HPDE6-E6E7 (cell line): ENCODE results near the gene SAMM50.
"Not testable (repeated sequence)": the region's sequence is repeated elsewhere in the genome, so short reads cannot be mapped to it uniquely, and the experiment has no call there.

Source experiments
- DNase-seq: peaks from one replicate; pipeline ENCODE4 v3.0.0; 2011; ENCODE audit warnings: missing footprints; ENCODE audit errors: extremely low spot score

SAMM50 gene

DNA sequence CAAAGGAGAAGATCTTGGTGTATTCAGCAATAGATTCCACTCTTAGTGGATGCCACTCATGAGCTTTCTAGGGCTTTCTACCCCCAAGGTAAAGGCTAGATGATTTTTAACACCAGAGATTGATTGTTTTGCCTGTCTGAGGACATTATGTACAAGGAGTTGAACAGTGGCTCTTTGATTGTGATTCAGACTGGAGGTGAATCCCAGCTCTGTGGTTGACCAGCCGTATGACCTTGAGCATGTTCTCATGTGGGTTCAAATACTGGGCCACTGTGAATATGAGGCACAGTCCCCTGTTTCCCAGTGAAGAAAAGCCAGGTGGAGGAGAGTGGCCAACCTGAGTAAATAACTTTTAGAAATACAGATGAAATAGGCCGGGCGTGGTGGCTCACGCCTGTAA is 44.9 kb downstream of the SAMM50 start:
- no peak for DNase-seq

- no peak for DNase-seq
Observed at GRCh38 chr22:44001521-44001920, 46.3 kb downstream of the SAMM50 start.

GRCh38 chr22:44002324-44002723 is 47.1 kb downstream of the SAMM50 start:
- no peak for DNase-seq

DNA sequence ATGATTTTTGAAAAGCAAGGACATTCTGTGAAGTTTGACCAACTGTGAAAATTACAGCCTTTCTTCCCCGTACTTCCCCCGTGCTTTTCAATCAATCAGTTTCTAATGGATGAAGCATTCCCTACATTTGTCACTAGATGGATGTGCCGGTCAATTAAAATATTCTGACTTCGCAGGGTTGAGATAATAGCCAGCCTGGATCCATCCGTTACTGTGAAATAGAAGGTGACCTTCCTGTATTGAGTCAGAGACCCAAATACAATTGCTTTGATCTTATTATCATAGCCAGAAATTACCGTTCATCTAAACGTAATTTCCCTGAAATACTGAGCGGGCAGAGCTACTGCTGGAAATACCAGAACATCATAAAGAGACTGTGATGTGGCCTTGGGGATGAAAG is 47.8 kb downstream of the SAMM50 start:
- DNase-seq, result no peak

GRCh38 chr22:44003405-44004103 is 48.3 kb downstream of the SAMM50 start:
- DNase-seq, result no peak

DNA sequence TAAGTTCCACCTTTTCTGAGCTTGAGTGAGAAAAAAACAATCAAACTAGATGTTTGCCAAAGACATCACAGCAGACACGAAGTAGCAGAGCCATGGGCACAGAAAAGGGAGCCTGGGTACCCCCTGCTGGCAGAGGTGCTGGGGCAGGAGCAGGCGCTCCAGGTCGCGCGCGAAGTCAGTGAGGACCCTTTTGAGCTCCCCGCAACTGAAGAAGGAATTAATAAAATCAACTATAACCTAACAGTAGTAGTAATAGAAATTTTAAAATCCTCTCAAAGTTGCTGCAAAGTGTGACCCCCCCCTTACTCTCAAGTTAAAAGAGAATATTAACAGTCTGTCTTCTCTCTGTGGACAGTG is 48.8 kb downstream of the SAMM50 start:
- no peak for DNase-seq

- no peak for DNase-seq
Observed at GRCh38 chr22:44005524-44005923, 50.3 kb downstream of the SAMM50 start.

GRCh38 chr22:44012162-44012561 is 56.9 kb downstream of the SAMM50 start:
- no peak for DNase-seq

DNA sequence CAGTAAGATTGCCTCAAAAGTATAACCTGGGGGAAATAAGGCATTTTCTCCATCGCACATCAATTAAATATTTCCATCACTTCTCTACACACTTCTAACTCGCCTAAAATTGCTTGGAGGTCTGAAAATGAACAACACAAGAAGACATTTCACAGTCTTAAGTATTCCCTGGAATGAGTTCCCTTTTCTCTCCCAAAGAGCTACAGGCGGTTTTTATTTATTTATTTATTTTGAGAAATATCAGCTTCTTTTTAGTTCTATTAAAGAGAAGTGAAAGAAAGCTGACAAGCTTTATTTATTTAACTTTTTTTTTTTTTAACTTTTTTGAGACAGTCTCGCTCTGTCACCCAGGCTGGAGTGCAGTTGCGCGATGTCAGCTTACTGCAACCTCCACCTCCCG is 57.3 kb downstream of the SAMM50 start:
- no peak for DNase-seq

DNA sequence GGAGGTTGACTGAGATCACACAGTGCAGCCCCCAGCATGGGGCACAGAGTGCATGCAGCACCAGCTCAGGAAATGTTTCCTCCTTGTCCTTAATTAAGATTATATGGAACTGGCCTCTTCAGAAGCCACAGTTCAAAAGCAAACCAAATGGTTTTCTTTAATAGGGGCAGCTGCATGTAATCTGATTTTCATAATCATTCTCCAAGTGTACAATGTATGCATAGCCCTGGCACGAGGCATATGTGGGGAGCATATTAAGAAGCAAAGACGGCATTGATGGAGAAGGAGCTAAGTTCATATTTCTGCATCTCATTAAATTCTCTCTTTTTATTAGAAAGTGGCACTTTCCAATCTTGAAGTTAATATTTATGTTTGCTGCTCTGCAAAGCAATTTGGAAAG is 59.0 kb downstream of the SAMM50 start:
- no peak for DNase-seq

GRCh38 chr22:44016586-44016985 is 61.3 kb downstream of the SAMM50 start:
- not testable (repeated sequence) for DNase-seq

DNA sequence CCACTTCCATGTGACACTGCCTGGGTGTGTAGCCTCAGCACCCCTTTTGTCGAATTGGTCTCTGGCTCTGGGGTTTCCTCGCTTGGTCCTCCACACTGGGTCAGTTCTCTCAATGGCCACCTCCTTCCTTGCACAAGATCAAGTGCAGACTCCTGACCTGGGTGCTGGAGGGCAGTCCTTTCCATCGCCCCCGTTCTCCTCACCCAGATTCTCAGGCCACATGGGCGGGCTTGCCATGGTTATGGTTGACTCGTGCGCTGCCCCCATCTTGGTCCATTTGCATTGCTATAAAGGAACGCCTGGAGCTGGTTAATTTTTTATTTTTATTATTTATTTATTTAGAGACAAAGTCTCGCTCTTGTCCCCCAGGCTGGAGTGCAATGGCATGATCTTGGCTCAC is 63.4 kb downstream of the SAMM50 start:
- no peak for DNase-seq

DNA sequence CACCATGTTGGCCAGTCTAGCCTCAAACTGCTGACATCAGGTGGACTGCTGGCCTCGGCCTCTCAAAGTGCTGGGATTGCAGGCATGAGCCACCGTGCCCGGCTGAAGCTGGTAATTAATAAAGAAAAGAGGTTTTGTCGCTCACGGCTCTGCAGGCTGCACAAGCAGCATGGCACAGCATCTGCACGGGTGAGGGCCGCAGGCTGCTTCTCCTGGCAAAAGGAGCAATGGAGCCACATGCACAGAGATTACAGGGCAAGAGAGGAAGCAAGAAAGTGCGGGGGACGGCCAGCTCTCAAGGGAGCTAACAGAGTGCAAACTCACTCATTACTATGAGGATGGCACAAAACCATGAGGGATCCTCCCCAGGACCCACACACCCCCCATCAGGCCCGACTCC is 64.2 kb downstream of the SAMM50 start:
- no peak for DNase-seq

- DNase-seq, result no peak
Observed at GRCh38 chr22:44019846-44020245, 64.6 kb downstream of the SAMM50 start.

GRCh38 chr22:44020981-44021380 is 65.7 kb downstream of the SAMM50 start:
- DNase-seq, result no peak

- DNase-seq, result no peak
Observed at GRCh38 chr22:44023404-44024287, 68.4 kb downstream of the SAMM50 start.

DNA sequence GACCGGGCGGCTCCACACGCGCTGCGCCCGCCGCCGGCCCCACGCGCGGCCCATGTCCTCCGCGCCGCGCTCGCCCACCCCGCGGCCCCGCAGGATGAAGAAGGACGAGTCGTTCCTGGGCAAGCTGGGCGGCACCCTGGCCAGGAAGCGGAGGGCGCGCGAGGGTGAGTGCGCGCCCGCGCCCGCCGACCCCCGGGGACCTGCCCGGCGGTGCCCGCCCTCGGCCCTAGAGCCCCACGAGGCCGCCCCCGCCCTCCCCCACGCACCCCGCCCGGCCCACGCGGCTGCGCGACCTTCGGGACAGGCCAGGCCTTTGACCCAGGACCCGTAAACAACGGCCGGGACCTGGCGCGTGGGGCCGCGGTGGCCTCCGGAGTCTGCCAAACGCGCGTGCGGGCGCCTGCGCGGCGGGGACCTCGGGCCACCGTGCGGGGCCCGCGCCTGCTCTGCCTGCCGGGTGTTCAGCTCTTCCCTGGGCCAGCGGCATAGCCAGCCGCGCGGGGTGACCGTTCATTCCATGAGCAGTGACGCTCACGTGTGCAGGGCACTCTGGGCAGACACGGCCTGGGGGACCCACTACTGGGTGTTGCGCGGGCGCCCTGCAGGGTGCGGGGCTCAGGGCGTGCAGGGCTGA is 69.2 kb downstream of the SAMM50 start, which contains the start of gene PARVB:
Gene PARVB, plus strand, starts transcription at position 15 of the 634 bp plus-strand sequence. Its CDS starts 38 bp downstream, at position 53.
- DNase-seq, result no peak

DNA sequence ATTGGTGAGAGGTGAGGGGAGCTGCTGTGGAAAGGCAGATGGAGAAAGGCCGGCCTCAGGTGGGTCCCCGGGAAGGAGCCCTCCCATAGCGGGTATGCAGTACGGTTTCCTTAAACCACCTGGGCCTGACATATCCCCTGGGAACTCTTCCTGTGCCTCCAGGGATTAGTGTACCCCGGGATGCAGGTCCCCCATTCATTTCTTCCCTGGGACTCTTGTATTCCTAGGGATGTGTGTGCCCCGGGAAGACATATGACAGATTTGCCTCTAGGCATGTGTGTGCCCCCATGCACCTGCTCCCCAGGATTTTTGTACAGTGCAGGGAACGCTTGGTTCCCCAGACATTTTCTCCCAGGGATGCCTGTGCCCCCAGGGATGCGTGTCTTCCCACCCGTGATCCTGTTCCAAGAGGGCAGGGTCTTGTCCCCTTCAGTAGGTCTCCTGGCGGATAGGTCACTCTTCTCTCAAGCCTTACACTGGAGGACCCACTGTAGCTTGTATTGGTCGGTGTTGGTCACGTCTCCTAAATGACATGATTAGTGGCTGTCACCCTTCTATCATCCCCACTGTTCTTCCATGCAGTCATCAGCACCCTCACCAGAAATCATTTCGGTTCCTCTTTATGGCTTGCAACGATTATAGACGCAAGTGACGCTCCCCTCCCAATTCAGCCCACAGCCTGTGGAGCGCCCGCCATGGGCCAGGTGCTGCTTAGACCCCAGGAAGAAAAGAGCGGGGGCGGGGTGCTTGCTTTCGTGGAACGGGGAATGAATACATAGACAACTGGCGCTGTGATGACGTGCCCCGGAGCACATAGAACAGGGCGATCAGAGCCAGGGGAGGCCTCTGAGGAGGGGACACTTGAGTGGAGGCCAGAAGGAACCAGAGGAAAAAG is 70.2 kb downstream of the SAMM50 start:
- no peak for DNase-seq

- no peak for DNase-seq
Observed at GRCh38 chr22:44026066-44026629, 70.9 kb downstream of the SAMM50 start.

DNA sequence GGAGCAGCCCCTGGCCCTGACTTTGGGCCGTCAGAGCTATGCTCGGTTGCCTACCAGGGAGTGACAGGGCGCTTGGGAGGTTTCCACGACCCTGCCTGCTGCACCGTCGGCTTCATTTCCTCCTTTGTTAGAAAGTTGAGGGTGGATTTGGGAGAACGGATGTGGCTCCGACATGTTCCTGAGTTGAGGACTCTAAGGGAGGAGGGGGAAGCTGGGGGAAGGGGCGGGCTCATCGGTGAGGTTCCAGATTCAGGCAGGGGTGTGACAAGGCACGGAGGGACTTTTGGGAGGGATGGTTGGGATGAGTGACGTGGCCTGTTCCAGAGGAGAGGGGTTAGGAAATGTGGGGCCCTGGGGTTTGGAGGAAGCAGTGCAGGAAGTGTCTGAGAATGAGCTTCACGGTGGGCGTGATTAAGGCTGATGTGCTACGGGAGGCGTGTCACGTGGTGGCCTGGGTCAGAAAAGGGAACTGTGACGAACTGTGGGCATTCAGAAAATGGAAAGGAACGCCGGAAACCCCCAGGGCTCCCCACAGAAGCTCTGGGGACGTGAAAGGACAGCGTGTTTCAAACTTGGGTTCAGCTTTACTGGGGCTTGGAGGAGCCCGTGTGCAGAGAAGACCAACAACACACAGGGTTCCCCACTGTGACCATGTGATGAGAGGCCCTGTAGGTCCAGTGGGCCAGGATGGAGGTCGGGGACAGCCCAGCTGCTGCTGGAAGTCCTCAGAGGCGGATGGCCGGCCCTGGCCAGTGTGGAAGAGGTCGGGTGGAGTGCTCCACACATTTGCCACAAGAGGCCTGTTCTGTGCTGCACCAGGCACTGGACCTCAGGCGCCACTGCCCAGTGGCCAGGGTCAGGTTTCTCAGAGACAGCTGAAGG is 71.6 kb downstream of the SAMM50 start:
- DNase-seq, result no peak
